Smooth muscle cell (in vitro differentiated cells): ENCODE measurements around the gene COPG1. TPM values are rescaled to one million over a fixed set of nuclear protein-coding genes. Genes with fewer than 3 reads are reported as not detected.

ENCODE experiments used
- DNase-seq: peaks from one replicate; lab custom pipeline; 2025; ENCODE audit not compliant: unreplicated experiment; lab: John Stamatoyannopoulos, UW
- H2AFZ ChIP-seq: fragments of 200-600 bp; sonication (generic); 2 replicates; pipeline ENCODE4 v1.6.0; 2016; ENCODE audit warnings: antibody characterized with exemption, low read depth, mild to moderate bottlenecking
- H3F3A ChIP-seq: fragments of 200-600 bp; sonication (generic); 2 replicates; pipeline ENCODE4 v1.6.0; 2017; ENCODE audit warnings: antibody characterized with exemption, low read depth
- H3K27ac ChIP-seq: fragments of 200-600 bp; sonication (generic); 2 replicates; pipeline ENCODE4 v1.5.1; 2016; ENCODE audit warnings: low read depth, mild to moderate bottlenecking
- H3K27me3 ChIP-seq: fragments of 200-600 bp; sonication (generic); 2 replicates; pipeline ENCODE4 v1.6.1; 2016; ENCODE audit warnings: low read depth, mild to moderate bottlenecking
- H3K36me3 ChIP-seq: fragments of 200-600 bp; sonication (generic); 2 replicates; pipeline ENCODE4 v1.5.1; 2016; ENCODE audit warnings: low read depth
- H3K4me1 ChIP-seq: fragments of 200-600 bp; sonication (generic); 2 replicates; pipeline ENCODE4 v1.5.1; 2016; ENCODE audit warnings: low read depth
- H3K4me2 ChIP-seq: fragments of 200-600 bp; sonication (generic); 2 replicates; pipeline ENCODE4 v1.6.0; 2016; ENCODE audit warnings: mild to moderate bottlenecking
- H3K4me3 ChIP-seq: fragments of 200-600 bp; sonication (generic); 2 replicates; pipeline ENCODE4 v1.5.1; 2016; ENCODE audit warnings: mild to moderate bottlenecking
- H3K79me2 ChIP-seq: fragments of 200-600 bp; sonication (generic); 2 replicates; pipeline ENCODE4 v1.6.0; 2016; ENCODE audit warnings: low read depth, mild to moderate bottlenecking
- H3K9ac ChIP-seq: fragments of 200-600 bp; sonication (generic); 2 replicates; pipeline ENCODE4 v1.6.0; 2016; ENCODE audit warnings: low read depth
- H3K9me3 ChIP-seq: fragments of 200-600 bp; sonication (generic); replicated peaks from 2 replicates; pipeline ENCODE4 v1.5.1; 2016; ENCODE audit warnings: low read depth
- H4K20me1 ChIP-seq: fragments of 200-600 bp; sonication (generic); 2 replicates; pipeline ENCODE4 v1.6.0; 2016; ENCODE audit warnings: low read depth
- WGBS: methylation state at CpG from one replicate; pipeline ENCODE4 v1.1.7; 2016; ENCODE audit warnings: low lambda C conversion rate; 5-methylcytosine and 5-hydroxymethylcytosine counted together
- polyA plus RNA-seq: library from polyadenylated mRNA; unstranded; fragments of >200 nt; fragmentation: Nextera tagmentation; extraction: Ambion mirVana; gene quantifications from 2 replicates; pipeline ENCODE4 v1.2.1, GENCODE V29; 2016
- total RNA-seq: library from RNA; depleted of rRNA; stranded (reverse); fragments of >200 nt; gene quantifications from 2 replicates; pipeline ENCODE4 v1.2.3, GENCODE V29; 2014
- TF ChIP-seq, protein P1 (sequence below): fragments of 200-600 bp; sonication (generic); IDR thresholded peaks from 2 replicates; pipeline ENCODE4 v1.5.1; 2017; ENCODE audit warnings: borderline replicate concordance, mild to moderate bottlenecking, antibody characterized with exemption; ENCODE audit not compliant: insufficient read depth, poor library complexity, severe bottlenecking

The COPG1 gene
- total and polyA plus RNA-seq, 2 experiments from 2014 or later = 177 to 265 TPM

DNA sequence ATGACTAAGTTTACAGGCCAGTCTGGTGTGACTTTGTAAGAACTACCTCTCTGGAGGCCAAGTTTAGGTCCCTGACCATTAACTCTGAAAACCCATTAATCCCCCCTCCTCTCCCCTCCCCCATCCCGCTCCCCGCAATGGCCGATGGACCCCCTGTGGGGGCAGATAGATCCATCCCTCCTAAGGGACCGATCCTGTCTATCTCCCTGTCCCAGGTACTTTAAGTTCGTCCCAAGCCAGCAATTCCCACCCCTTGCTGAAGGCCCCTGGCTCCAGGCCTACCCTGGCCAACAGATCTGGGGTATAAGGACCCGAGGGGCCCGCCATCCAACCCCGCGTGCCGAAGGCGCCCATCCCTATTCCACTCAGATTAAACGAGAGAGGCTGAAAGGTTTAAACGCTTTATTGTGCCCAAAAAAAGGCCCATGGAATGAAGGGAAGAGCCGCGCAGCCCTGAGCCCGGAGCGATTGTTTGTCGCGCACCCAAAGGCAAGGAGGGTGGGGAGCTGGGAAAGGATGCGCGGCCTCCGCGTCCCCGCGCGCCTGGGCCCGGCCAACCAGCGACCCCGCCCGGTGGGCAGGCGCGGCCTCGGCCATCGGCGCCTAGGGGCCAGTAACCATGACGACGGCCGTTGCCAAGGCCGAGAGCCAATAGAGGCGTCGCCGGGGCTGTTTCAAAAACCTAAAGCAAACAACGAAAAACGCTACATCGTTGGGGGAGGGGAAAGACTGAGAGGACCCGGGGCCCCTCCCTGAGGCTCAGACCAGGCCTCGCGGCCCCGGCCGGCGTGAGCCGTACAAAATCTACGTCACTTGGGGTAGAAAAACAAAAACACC is 65.2 kb downstream of the COPG1 start:
- Histone ChIP-seq H3K9ac (peak overlapping the region; percentile 91), H3K79me2 (peaks cover 7% of the 10 kb centered on the region), H3K4me1 (peaks cover 4% of the 10 kb centered on the region), H4K20me1 (peaks cover 16% of the 10 kb centered on the region), H2AFZ (no peak overlapping the region), H3K9me3 (no peaks in the 10 kb centered on the region), H3K27me3 (no peaks in the 10 kb centered on the region), H3F3A (peaks cover 4% of the 10 kb centered on the region), H3K4me2 (peak overlapping the region; percentile 100), H3K27ac (peak overlapping the region; percentile 82), H3K36me3 (no peaks in the 10 kb centered on the region), H3K4me3 (peak overlapping the region; percentile 75)
- 4% methylated on average over 53 of the region's 53 CpGs for WGBS
- TF ChIP-seq, protein P1, sequence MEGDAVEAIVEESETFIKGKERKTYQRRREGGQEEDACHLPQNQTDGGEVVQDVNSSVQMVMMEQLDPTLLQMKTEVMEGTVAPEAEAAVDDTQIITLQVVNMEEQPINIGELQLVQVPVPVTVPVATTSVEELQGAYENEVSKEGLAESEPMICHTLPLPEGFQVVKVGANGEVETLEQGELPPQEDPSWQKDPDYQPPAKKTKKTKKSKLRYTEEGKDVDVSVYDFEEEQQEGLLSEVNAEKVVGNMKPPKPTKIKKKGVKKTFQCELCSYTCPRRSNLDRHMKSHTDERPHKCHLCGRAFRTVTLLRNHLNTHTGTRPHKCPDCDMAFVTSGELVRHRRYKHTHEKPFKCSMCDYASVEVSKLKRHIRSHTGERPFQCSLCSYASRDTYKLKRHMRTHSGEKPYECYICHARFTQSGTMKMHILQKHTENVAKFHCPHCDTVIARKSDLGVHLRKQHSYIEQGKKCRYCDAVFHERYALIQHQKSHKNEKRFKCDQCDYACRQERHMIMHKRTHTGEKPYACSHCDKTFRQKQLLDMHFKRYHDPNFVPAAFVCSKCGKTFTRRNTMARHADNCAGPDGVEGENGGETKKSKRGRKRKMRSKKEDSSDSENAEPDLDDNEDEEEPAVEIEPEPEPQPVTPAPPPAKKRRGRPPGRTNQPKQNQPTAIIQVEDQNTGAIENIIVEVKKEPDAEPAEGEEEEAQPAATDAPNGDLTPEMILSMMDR = no peak
- peak; percentile 39 for DNase-seq

DNA sequence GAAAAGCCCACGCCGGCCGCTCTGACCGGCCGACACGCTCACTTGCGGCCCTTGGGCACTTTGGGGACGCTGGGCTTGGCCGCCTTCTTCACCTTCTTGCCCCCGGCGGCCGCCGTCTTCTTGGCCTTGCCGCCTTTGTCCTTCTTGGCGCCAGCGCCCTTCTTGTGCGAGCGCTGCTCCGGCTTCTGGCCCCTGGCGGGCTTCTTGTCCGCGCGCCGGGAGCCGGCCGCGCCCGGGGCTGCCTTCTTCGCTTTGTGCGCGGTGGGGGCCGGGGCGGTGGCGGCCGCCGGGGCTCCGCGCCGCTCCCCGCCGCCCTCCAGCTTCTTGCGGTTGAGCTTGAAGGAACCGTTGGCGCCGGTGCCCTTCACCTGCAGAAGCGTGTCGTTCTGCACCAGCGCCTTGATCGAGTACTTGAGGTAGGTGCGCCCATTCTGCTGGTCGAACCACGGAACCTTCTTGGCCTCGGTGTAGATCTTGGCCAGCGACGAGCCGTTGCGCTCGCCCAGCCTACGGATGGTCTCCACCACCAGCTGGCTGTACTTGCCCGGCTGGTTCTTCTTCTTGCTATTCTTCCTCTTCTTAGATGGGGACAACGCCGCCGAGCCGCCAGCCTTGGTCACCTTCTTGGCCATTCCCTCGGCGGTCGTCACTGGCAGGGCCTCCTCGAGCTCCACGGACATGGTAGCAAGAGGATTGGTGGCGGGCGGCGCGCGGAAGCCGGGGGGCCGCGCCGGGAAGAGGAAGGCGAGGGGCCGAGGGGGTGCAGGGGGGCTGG is 66.0 kb downstream of the COPG1 start:
- Histone ChIP-seq H3K4me1 (peaks cover 4% of the 10 kb centered on the region), H3K4me3 (peak overlapping the region; percentile 75), H3K27me3 (no peaks in the 10 kb centered on the region), H3K36me3 (no peaks in the 10 kb centered on the region), H3K79me2 (peaks cover 7% of the 10 kb centered on the region), H4K20me1 (peaks cover 16% of the 10 kb centered on the region), H3K9me3 (no peaks in the 10 kb centered on the region), H3K27ac (peak overlapping the region; percentile 82), H3K9ac (peak overlapping the region; percentile 91), H2AFZ (no peak overlapping the region), H3K4me2 (peak overlapping the region; percentile 100), H3F3A (peaks cover 4% of the 10 kb centered on the region)
- TF ChIP-seq, protein P1 = no peak
- no peak for DNase-seq
- WGBS = under 1% methylated on average over 75 of the region's 80 CpGs

DNA sequence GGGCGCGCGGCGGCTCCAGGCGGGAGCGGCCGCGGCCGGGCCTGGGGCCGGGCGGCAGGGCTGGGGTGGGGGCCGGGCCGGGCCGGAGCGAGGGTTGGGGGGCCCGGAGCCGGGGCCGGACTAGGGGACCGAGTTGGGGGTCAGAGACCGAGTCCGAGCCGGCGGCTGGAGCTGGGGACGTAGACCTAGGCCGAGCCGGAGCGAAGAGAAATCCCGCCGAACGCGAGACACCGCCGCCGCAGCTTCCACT is 66.5 kb downstream of the COPG1 start:
- Histone ChIP-seq H3K9me3 (no peaks in the 10 kb centered on the region), H4K20me1 (peaks cover 16% of the 10 kb centered on the region), H3K4me2 (peak overlapping the region; percentile 100), H3K27me3 (no peaks in the 10 kb centered on the region), H3K4me1 (peaks cover 4% of the 10 kb centered on the region), H3K4me3 (peak overlapping the region; percentile 75), H3K36me3 (no peaks in the 10 kb centered on the region), H2AFZ (no peak overlapping the region), H3K9ac (peak overlapping the region; percentile 89), H3K79me2 (peaks cover 7% of the 10 kb centered on the region), H3F3A (peaks cover 4% of the 10 kb centered on the region), H3K27ac (peak overlapping the region; percentile 71)
- DNase-seq = no peak
- TF ChIP-seq, protein P1 = no peak
- WGBS = 0% methylated on average over 16 of the region's 34 CpGs
